Peyer's patch (tissue), 4 donors: ENCODE measurements around the gene ASGR1.

ENCODE experiments used
- CTCF ChIP-seq, 6 experiments: fragments of 450-650 bp in 4 of 6; fragments of 200-600 bp in 2 of 6; sonication (generic) in 1 of 6; IDR thresholded peaks; one replicate each; pipeline ENCODE4 v1.5.1; 2017 to 2019; ENCODE audit warnings: antibody characterized with exemption in 6 of 6, mild to moderate bottlenecking in 3 of 6, moderate library complexity in 1 of 6
- POLR2A ChIP-seq, 2 donors: fragments of 450-650 bp; IDR thresholded peaks; one replicate each; pipeline ENCODE4 v1.5.1; 2017; ENCODE audit warnings: antibody characterized with exemption in 2 of 2, mild to moderate bottlenecking in 2 of 2, moderate library complexity in 2 of 2

- TF ChIP-seq CTCF (IDR thresholded peaks at IDR 0.05) (no peak), POLR2A (IDR thresholded peaks at IDR 0.05) (no peak)
Measured at GRCh38 chr17:7133916-7134315, 45.3 kb downstream of the ASGR1 start.
